Measurements from ENCODE around the gene SENP8.

Gene SENP8

DNA sequence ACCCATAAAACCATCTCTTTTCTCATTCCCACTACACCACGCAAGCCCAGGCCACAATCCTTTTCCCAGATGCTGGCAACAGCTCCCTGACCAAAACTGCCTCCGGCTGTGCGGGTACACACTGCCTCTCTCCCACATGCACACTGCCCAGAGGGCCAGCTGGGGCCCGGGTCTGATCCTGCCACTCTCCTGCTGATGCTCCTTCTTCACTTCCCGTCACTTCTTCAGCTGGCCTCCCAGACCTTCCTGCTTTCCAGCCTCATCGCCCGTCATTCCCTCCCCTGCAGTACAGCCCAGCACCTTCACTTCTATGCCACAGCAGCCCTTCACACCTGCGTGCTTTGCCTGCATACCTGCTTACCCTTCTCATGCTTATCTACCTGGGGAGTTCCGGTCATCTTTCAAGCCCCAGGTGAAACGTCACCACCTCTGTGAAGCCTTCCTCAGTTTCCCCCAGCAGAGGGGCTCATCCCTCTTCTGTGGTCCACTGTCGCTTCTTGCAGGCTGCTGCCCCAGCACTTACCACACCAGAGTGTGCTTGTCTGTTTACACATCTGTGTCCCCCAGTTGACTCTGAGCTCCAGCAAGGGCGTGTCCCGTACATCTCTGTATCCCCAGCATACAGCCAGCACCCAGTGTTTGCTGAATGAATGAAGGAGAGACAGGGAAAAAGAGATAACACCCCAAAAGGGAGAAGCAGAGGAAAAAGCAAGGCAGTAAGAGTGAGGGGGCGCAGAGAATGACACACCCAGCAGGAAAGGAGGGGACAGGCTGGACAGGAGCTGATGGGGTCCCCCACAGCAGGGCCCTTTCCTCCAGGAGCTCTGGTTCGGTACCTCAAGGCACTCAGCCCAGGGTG is 57.2 kb downstream of the SENP8 start:
- DNase-seq (ENCODE audit: low spot score): no peak

DNA sequence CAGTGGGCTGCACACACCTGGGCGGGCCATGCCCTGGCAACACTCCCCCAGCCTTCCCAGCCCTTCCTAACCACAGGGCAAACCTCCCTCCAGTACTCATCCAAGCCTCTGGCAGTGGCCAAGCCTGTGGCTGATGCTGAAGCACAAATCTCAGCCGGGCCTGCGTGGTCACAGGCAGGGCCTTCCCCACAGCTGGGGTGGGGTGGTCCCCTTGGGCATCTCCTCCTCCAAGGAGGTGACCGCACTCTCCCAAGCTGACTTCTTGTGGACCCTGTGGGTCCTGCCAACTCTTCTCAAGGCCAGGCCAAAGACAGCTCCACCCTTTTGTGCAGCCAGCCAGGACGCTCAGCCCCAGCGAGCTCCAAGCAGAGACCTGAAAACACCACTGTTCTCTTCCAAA is 58.0 kb downstream of the SENP8 start:
- DNase-seq (ENCODE audit: low spot score): no peak

DNA sequence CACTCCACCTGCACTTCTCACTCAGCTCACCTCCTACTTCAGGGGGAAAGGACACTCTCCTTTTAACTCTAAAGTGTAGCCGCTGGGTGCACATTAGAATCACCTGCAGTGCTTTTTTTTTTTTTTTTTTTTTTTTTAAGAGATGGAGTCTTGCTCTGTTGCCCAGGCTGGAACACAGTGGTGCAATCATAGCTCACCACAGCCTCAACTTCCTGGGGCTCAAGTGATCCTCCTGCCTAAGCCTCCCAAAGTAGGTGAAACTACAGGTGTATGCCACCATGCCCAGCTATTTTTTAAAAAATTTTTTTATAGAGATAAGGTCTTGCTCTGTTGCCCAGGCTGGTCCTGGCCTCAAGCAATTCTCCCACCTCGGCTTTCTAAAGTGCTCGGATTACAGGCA is 58.5 kb downstream of the SENP8 start:
- DNase-seq (ENCODE audit: low spot score): no peak

DNA sequence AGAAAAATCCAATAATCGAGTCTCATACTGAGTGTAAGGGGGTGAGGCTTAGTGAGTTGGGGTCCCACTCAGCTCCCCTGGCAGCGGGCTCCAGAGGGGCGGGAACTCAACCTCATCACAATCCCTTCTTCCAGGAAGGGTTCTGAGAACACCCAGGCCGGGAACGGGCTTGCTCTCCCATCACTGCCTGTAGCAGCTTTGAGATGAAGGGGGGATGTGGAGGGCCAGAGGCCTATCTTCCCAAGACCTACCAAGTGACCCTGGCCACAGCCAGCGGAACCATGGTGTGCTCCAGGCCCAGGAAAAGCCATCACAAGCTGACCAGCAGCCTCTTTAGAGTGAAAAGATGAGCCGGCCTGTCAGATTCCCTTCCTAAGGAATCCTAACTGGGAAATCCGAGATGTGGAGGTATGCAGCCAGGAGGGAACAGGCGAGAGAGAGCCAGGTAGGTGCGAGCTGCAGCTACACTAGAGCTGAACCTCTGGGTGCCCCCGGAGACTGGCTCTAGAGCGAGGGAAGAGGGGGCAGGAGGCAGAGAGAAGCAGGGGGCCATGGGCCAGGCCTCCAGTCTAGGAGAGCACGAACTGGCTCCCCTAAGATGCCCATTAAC is 60.9 kb downstream of the SENP8 start:
- DNase-seq (ENCODE audit: low spot score): no peak

DNA sequence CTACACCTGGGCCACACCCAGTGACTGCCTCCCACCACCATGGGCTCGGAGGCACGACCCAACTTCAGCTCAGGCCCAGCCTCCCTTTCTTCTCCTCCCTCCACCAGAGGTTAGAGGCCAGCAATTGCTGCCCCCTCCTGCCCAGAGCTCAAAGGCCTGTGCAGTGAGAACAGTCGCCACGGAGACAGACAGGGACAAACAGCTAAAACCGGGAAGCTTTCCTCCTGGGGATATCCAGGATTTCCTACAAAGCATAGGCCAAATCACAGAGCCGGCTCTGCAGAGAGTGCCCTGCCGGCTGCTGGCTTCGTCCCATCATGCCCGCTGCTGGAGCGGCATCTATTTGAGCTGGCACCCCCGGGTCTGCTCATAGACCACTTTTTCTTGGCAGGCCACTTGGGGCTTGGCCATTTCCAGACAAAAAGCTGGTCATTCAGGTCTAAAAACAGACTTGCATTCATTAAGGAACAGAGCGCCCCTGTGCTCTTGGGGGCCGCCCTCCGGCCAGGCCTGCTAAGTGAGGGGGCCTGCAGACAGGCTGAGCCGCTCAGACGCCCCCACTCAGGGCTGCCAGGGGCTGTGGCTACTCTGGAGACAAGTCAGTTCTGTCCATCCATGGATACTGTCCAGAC is 61.9 kb downstream of the SENP8 start:
- DNase-seq (ENCODE audit: low spot score): no peak

DNA sequence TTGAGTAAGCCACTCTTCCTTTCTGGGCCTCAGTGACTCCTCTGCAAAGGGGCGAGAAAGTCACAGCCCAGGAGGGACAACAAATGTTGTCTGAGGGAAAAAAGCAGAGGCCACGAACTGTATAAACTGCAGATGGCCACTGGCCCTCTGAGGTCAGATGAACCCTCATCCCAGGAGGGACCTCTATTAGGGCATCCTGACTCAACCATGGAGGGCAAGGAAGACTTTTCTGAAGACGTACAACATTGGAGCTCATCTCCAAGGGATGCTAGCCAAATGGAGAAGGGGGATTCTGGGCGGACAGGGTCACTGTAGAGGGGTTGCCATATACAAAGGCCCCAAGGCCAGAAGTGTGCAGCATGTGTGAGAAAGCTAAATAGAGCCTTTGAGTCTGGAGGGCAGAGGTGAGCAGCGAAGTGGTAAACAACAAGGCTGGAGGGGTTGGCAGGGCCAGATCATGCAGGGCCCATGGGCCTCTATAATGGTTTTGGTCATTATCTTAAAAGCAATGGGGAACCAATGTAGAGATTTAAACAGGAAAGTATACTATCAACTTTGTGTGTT is 62.6 kb downstream of the SENP8 start:
- no peak for DNase-seq (ENCODE audit: low spot score)

DNA sequence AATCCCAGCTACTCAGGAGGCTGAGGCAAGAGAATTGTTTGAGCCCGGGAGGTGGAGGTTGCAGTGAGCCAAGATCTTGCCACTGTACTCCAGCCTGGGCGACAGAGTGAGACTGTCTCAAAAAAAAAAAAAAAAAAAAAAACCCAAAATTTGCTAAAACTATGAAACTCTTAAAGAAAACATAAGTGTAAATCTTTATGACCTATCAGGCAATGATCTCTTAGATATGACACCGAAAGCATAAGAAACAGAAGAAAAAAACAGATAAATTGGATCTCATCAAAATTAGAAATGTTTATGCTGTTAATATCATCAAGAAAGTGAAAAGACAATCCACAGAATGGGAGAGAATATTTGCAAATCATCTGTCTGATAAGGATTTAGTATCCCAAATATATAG is 64.0 kb downstream of the SENP8 start:
- DNase-seq (ENCODE audit: low spot score): no peak

DNA sequence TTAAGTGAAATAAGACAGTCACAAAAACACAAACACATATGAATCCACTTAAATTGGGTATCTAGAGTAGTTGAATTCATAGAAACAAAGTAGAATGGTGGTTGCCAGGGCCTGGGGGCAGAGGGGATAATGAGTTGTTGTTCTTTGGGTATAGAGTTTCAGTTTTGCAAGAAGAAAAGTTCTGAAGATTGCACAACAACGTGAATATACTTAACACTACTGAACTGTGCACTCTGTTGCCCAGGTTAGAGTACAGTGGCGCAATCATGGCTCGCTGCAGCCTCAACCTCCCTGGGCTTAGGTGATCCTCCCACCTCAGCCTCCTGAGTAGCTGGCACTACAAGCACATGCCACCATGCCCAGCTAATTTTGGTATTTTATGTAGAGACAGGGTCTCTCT is 64.5 kb downstream of the SENP8 start:
- DNase-seq (ENCODE audit: low spot score): no peak

DNA sequence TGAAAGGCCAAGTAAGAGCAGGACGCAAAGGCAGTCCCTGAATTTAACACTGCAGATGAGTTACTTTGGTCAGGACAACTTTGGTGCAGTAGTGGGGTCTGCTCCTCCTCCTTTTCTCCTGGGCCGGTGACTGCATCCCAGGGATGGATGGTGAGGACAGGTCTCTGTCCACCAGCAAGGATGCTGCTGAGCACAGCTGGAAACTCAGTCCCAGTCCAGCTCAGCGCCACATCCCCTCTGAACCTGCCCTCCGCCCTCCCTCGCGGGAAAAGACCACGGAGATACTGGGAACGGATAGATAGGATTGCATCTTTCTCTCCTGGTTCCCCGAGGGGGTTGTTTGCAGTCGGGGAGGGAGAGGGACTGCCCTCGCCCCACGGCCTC is 65.6 kb downstream of the SENP8 start:
- no peak for DNase-seq (ENCODE audit: low spot score)

DNA sequence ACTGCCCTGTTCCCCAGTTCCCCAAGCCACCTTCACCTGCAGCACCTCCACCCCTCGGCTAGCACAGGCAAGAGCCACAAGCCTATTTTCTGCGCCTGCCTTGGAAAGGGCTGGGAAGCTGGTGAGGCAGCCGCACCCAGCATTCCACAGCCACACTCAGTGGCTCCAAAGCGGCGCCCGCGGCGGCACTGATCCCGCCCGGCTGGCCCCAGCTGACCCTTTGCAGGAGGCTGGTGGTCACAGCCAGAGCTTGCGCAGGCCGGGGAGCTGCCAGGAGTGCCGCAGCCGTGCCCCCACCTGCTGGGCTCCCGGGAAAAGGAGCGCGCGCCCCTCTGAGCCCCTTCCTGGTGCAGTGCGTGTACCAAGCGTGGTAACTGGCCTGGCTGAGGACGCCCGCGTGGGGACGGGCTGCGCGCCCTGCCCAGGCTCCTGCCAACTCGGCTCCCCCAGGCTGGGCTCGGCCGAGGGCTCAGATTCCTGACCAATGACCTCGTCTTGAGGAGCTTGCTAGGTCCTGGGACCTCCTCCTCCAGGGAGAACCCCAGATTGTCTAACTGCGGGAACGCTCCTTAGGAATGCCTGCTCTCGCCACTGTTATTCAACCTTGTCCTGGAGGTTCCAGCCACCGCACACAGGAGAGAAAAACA is 66.1 kb downstream of the SENP8 start:
- no peak for DNase-seq (ENCODE audit: low spot score)

DNA sequence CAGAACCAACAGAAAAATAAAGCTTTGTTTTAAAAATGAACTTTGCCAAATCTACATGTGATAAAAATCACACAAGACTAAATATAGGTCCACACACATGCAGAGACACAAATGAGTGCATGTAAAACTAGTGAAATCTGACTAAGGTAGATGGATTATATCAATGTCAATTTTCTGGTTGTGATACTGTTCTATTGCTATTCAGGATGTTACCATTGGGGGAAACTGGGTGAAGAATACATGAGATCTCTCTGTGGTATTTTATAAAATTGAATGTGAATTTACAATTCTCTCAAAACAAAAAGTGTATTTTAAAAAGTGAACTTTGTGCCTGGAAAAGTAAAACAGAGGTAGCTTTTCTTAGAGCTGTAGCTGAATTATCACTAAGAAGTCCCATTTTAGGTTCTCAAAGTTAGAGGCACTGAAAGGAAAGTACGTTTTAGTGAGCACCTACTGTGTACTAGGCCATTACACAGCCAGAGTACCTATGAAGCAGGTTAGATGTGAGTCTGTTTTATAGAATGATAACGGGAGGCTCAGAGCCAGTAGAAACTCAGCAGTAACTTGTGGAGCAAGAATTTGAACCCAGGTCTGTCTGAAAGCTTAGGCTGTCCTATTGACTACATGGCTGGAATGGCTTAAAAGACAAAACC is 71.2 kb downstream of the SENP8 start:
- DNase-seq (ENCODE audit: low spot score): no peak

DNA sequence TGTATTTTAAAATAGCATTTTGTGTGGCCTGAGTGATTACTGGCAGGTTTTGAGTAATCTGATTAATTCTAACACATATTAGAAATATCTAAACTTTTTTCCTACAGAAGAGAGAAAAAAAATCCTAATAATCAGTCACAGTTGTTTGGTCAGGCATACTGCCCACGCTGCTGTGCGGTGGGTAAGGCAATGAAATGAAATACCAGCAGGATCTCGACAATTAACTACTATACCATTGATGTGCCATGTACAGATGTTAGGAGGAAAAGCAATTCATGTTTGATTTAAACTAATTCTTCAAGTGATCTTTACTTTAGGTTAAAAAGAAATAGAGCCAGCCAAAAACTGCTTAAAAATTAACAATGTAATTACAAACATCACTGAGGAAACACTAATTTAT is 74.2 kb downstream of the SENP8 start:
- no peak for DNase-seq (ENCODE audit: low spot score)
